Stimulated activated naive CD8-positive, alpha-beta T cell treated with anti-CD3 and anti-CD28 coated beads, Interleukin-15, Interleukin-2, amounts not matched to agents 100 U/mL and 50 U/mL, for 24 hours (primary cell): ENCODE measurements around the gene OPCML.

Experiments
- ATAC-seq: fragments of 150-1000 bp; cut with Tn5 transposase; one replicate; pipeline ENCODE4 v1.10.0; 2021
- DNase-seq: peaks from one replicate; pipeline ENCODE4 v3.0.0; 2021

OPCML gene

GRCh38 chr11:133360860-133361688 lies 171.2 kb downstream of the OPCML start:
- ATAC-seq = no peak
- DNase-seq = no peak

GRCh38 chr11:133355095-133355494 lies 177.2 kb downstream of the OPCML start:
- ATAC-seq = no peak
- DNase-seq = no peak

GRCh38 chr11:133354069-133354468 lies 178.2 kb downstream of the OPCML start:
- ATAC-seq (no peak), DNase-seq (no peak)

DNA sequence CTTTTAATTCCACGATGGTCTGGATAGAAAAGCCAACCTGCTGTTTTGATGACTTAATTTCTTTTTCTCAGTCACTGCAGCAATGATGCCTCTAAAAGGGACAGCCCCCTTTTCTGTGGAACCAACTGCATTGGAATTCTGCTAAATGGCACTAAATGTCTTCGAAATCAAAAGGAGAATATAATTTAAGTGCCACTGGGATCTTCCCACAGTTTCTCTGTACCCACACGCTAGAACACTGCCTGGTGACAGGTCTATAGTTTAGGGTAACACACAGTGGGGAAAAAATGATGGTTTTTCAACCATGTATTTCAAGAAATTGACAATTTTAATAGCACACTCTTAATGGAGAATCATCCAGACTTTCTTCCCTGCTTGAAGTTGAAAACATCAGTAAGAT lies 182.3 kb downstream of the OPCML start:
- DNase-seq (no peak), ATAC-seq (no peak)

DNA sequence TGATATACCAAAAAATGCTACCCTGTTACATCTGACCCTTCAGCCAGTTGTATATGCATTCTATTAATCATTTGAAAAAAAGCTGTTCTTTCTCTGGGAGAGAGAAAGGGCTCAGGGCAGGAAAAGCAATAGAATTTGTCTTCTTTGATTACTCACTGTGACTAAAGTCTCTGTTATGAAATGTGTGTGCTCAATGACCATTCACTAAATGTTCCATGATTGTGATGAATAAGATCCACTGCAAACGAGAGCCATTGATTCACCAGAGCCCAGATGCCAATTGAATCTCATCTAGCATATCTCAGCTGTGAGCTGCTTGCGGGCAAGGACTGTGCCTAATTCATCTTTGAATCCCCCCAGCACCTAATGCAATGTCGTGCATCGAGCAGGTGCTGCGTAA lies 184.3 kb downstream of the OPCML start:
- DNase-seq = no peak
- no peak for ATAC-seq

- DNase-seq (no peak), ATAC-seq (no peak)
Observed at GRCh38 chr11:133346137-133346536, 186.2 kb downstream of the OPCML start.

GRCh38 chr11:133343951-133344350 lies 188.3 kb downstream of the OPCML start:
- ATAC-seq = no peak
- no peak for DNase-seq

GRCh38 chr11:133339495-133340140 lies 192.7 kb downstream of the OPCML start:
- ATAC-seq (no peak), DNase-seq (no peak)

GRCh38 chr11:133338588-133338987 lies 193.7 kb downstream of the OPCML start:
- ATAC-seq (no peak), DNase-seq (no peak)

DNA sequence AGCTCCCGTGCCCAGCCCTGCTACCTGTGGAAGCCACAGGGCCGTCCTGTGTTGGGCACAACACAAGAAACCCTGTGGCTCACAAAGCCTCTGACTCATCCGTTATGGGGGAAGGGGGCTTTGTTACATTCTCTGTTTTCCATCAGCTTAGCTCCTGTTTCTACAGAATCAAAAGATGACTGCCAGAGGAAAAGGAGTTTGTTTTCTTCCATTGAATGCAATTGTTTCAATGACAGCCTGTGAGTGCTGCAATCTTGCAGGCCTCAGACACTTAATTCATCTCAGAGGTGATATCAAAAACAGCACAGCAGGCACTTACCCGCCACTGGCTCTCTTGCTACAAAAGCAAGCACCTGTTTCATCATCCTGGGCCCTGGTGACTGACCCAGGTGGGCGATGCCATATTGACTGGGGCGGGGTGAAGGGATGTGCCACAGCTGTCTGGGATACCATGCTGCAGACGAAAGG lies 194.3 kb downstream of the OPCML start:
- ATAC-seq = no peak
- no peak for DNase-seq

- ATAC-seq (no peak), DNase-seq (no peak)
Observed at GRCh38 chr11:133337193-133337592, 195.1 kb downstream of the OPCML start.

- no peak for DNase-seq
- no peak for ATAC-seq
Observed at GRCh38 chr11:133331031-133331430, 201.3 kb downstream of the OPCML start.

DNA sequence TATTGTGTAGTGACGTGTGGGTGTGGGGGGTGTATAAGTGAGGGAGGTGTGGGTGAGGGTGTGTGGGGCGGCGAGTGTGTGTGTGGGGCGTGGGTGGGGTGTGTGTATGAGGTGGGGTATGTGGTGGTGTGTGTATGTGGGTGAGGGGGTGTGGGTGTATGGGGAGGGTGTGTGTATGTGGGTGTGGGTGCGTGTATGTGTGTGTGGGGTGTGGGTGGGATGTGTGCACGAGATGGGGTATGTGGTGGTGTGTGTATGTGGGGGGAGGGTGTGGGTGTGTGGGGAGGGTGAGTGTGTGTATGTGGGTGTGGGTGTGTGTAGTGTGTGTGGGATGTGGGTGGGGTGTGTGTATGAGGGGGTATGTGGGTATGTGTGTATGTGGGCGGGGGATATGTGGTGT lies 205.5 kb downstream of the OPCML start:
- DNase-seq = no peak
- no peak for ATAC-seq

DNA sequence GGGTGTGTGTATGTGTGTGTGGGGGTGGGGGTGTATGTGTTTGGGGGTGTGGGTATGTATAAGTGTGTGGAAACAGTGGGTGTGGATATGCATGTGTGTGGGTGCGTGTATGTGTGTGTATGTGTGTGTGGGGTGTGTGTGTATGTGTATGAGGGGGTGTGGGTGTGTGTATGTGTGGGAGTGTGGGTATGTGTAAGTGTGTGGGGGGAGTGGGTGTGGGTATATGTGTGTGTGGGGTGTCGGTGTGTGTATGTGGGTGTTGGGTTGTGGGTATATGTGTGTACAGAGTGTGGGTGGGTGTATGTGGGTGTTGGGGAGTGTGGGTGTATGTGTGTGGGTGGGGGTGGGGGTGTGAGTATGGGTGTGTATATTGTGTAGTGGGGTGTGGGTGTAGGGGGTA lies 206.0 kb downstream of the OPCML start:
- no peak for DNase-seq
- ATAC-seq = no peak

GRCh38 chr11:133325711-133326110 lies 206.6 kb downstream of the OPCML start:
- ATAC-seq (no peak), DNase-seq (no peak)

GRCh38 chr11:133323354-133323753 lies 208.9 kb downstream of the OPCML start:
- DNase-seq (no peak), ATAC-seq (no peak)

DNA sequence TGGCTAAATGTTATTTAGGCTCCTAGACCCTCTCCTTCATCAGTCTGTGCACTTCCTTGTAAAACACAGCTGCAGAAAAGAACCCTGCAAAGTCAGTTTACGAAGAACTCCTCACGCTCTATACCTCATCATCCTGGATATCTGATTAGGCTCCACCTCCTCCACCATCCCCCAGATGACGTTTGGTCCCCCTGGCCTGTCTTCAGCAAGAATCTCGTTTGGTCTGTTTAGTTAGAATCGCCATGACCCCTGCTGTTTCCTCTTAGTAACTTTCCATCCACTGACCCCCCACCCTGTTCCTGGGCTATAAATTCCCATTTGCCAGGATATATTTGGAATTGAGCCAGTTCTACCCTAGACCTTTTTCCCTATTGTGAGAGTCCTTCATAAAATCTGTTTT lies 214.1 kb downstream of the OPCML start:
- no peak for DNase-seq
- no peak for ATAC-seq

GRCh38 chr11:133311230-133311629 lies 221.1 kb downstream of the OPCML start:
- DNase-seq = no peak
- ATAC-seq = no peak

DNA sequence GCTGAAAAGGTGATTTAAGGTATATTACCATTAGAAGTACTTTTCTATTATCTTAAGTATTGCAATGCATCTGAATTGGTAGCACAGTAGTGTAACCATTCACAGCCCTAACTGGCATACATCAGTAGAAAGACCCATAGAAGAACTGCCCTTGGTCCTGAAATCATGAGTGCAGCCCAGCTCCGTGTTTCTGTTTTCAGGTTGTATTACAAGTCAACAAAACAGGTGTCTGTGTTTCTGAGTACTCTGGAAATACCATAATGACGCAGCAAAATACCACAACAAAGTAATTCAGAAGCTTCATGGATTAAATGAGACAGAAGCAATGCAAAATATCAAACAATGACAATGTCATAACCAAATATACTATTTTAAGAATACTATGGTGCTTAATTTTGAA lies 226.3 kb downstream of the OPCML start:
- DNase-seq (no peak), ATAC-seq (no peak)

DNA sequence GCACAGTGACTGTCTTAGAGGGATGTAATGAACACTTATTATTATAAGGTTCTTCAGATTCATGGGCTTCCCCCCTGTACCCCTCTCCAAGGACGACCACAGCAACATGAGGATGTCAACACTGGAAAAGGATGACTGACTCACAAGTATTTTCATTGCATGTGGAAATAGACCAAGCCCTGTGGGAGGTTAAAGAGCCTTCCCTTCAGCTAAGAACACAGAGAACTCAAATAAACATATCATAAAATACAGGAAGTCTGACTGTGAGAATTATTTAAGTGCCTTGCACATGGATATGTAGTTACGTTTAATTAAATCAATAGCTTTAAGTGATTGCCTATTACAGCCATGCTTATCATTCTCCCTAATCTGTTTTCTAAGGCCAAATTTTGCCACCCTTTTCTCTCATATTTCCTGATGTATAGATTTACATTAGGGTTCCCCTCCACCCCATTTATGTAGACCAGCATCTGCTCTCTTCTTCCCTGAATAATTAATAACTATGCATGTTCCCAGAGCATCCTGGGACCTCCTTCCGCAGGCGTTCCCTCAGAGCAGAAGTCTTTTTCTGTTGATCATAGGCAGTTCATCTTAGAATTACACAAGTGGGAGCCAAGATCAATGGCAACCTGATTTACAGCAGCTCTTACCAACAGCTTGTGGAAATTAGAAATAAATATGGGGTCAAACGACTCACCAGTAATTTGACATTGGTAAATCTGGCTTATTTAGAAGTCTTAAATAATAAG lies 226.9 kb downstream of the OPCML start:
- no peak for ATAC-seq

DNA sequence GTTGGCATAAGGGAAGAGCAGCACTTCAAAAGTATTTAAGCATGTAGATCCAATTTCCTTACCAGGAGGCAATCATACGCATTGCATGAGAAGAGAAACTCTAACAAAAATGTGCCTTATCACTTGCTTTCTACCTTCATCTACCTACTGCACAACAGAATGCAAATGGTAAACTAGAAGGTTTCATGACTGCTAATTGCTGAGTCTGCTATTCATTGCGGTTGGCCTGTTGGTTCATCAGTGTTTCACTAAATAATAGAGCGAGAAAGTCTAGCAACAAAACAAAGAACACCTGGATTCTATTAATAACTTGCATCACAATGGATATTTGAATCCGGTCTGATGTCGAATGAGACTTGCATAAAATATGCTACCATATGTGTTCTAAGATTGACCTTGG lies 229.0 kb downstream of the OPCML start:
- DNase-seq (no peak), ATAC-seq (no peak)

More for the DNA sequence above, 226.9 kb downstream of the OPCML start:
- no peak for DNase-seq

DNA sequence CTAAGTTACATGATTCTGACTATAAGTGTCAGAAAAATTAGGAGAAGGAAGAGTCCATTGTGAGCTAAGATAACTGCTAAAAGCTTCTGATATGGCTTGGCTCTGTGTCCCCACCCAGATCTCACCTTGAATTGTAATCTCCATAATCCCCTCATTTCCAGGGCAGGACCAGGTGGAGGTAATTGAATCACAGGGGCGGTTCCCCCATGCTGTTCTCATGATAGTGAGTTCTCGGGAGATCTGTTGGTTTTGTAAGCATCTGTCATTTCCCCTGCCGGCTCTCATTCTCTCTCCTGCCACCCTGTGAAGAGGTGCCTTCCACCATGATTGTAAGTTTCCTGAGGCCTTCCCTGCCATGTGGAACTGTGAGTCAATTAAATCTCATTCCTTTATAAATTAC lies 230.2 kb downstream of the OPCML start:
- ATAC-seq = no peak
- no peak for DNase-seq

- ATAC-seq (no peak), DNase-seq (no peak)
Observed at GRCh38 chr11:133300666-133301065, 231.6 kb downstream of the OPCML start.
